NB4 (cell line): ENCODE results near the gene RAB15.

Experiments used
- CTCF ChIP-seq: IDR thresholded peaks from one replicate; pipeline ENCODE4 v1.5.1; 2012; ENCODE audit warnings: low read depth, low read length
- MAX ChIP-seq: IDR thresholded peaks from 2 replicates; pipeline ENCODE4 v1.6.1; 2011; ENCODE audit warnings: low read depth, low read length
- MYC ChIP-seq: IDR thresholded peaks from 2 replicates; pipeline ENCODE4 v1.6.1; 2011; ENCODE audit warnings: low read depth, low read length
- POLR2A ChIP-seq: IDR thresholded peaks from 2 replicates; pipeline ENCODE4 v1.6.1; 2011; ENCODE audit warnings: mild to moderate bottlenecking; ENCODE audit not compliant: insufficient read length; ENCODE audit errors: extremely low read depth

GRCh38 chr14:64951291-64951690, 20.8 kb downstream of the RAB15 start:
- TF ChIP-seq CTCF: no peak
- no peak for TF ChIP-seq POLR2A
- no peak for TF ChIP-seq MAX
- no peak for TF ChIP-seq MYC
